PC-9 (cell line): Measurements from ENCODE around the gene HMBS.

ENCODE experiments used
- CTCF ChIP-seq: fragments of 200-600 bp; sonication (generic); conservative IDR thresholded peaks from 2 replicates; pipeline ENCODE4 v1.6.1; 2017; ENCODE audit warnings: mixed run types, antibody characterized with exemption, mild to moderate bottlenecking, moderate library complexity
- EZH2 ChIP-seq: fragments of 200-600 bp; sonication (generic); IDR thresholded peaks from 2 replicates; pipeline ENCODE4 v1.8.0; 2017; ENCODE audit warnings: antibody characterized with exemption, low read depth

DNA sequence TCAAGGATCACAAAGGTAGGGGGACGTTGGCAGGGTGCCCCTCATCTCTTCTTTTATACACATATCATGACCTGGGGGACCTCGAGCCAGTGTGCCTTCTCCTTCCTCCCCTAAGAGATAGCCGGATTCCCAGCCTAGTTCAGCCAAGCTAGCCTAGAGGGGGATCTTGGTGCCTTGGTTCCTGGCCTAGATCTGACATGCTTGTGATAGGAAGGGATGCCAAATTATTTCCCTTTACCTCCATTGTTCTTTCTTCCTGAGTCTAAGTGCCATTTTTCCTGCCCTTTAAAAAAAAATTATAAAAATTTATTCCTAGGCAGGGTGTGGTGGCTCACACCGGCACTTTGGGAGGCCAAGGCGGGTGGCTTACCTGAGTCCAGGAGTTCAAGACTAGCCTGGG is 29.7 kb downstream of the HMBS start:
- TF ChIP-seq CTCF (no peak), EZH2 (no peak)
